SK-N-MC (cell line): Measurements from ENCODE around the gene PLXNB3.
"Not testable (repeated sequence)": the region's sequence is repeated elsewhere in the genome, so short reads cannot be mapped to it uniquely, and the experiment has no call there.

Experiments used
- EZH2 ChIP-seq: fragments of 200-600 bp; sonication (generic); IDR thresholded peaks from one replicate; pipeline ENCODE4 v1.6.1; 2017; ENCODE audit warnings: antibody characterized with exemption
- FOXP2 ChIP-seq: optimal IDR thresholded peaks from 2 replicates; pipeline ENCODE3; 2011; ENCODE audit warnings: mild to moderate bottlenecking, moderate library complexity; ENCODE audit not compliant: insufficient read depth; ENCODE audit errors: extremely low read length, control extremely low read depth
- POLR2AphosphoS5 ChIP-seq: IDR thresholded peaks from 2 replicates; pipeline ENCODE4 v1.6.1; 2012; ENCODE audit warnings: mild to moderate bottlenecking, low read depth, low read length, borderline replicate concordance

GRCh38 chrX:153749017-153749416 is 15.0 kb upstream of the PLXNB3 start:
- TF ChIP-seq POLR2AphosphoS5, EZH2, FOXP2: not testable (repeated sequence)
